ENCODE data around the gene FHIT.

The FHIT gene

GRCh38 chr3:60136601-60137000 is 1114.7 kb downstream of the FHIT start:
- DNase-seq: no peak

GRCh38 chr3:60135474-60135873 is 1115.8 kb downstream of the FHIT start:
- no peak for DNase-seq

DNA sequence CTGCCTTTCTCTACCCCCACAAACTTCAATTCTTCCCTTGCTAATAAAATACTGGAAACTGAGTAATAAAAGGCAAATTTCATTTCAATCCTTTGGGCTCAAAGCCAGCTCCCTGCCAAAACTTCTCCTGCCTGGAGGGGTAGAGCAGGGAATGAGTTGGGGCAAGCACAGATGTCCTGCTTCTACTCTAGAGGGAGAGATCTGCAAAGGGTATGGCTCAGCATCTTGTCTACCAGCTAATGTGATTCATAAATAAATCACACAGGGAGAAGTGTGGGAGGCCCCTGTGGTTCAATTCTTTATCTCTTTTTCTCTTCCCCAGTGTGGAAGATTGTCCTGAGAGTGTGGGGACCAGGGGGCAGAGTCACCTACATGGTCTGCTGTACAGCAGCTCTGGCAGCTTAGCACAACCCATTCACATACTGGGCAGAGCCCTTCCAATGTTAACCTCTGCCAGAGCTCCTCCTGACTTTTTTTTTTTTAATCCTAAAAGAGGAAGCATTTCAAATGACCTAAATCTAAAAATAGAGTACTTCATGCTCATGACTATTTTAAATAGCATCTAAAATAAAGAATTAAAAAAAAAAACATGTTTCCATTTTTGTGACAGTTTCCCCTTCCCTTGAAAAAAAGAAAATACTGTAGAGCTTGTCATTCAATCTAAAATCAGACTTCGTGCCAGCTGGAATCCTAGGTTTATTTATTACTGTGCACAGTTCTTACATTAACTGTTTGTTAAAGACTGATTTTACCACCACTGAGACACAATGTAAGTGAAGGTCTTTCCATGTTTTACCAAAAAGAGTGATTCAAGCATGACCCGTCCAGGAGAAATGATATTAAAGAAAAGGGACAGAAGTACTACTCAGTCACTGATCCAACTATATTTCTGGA is 1117.7 kb downstream of the FHIT start:
- DNase-seq: no peak

DNA sequence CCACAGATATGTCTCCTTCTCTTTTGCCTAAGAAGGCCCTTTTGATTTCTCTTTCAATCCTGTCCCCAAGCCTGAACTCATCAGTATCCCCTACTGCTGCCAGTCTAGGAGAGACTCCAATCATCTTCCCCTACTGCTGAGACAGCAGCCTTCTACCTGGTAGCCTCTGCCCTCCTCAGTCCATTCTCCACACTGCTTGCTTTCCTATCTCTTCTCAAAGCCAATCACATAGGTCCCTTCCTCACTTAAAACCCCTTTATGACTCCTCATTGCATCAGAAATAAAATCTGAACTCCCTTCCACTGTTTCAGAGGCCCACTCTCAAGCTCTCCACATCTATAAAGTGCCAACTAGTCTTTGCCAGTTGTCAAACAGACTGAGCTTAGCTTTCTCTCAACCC is 1119.6 kb downstream of the FHIT start:
- no peak for DNase-seq

- DNase-seq: no peak
These were observed 1124.5 kb downstream of the FHIT start for GRCh38 chr3:60126511-60127304.

DNA sequence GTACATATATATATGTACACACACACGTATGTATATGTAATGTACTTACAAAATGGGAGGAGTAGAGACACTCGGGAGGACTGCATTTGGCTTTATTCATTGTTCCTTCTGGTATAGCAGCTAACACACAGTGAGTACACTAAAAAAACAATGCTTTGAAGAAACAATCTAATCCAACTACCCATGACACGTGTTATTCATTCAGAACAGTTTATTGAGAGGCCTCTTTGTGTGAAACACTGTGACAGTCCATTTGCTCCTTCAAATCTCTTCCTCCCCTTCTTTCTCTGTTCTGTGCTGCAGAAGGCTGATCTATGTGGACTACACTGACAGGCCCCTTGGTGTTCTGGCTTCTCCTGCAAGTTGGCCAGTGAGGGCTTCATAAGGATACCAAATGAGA is 1125.6 kb downstream of the FHIT start:
- no peak for DNase-seq

DNA sequence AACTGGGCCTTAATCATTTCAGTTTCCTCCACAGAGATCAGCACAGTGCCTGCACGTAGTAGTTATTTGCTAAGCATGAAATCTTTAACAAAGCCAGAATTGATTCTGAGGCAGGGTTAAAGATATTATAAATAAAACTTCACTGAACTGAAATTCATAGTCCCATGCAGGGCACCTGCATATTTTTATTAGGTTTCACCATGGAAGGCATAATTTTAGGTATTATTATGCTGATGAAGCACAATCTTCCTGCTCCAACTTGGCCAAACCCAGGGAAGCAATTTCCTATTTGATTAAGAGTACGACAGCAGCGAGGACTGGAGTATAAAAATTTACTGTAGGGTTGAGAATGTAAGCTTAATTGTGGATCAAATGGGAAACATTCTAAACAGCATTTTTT is 1131.0 kb downstream of the FHIT start:
- no peak for DNase-seq

DNA sequence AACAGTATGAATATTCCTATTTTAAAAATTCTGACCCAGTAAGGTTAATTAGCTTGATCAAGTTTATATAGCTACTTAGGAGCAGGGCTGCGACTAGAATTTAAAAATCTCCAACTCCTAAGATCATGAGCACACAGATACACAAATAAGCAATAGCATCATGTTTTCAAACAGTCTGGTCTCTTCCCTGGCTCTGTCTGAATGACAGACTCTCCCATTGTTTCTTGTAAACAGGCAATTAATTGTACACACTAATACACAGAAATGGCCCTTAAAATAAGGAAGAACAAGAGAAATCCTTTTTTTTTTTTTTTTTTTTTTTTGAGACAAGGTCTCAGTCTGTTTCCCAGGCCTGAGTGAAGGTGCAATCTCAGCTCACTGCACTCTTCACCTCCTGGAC is 1137.1 kb downstream of the FHIT start:
- DNase-seq: no peak

- DNase-seq: no peak
These were observed 1144.0 kb downstream of the FHIT start for GRCh38 chr3:60107275-60107674.

- no peak for DNase-seq
These were observed 1149.1 kb downstream of the FHIT start for GRCh38 chr3:60102154-60102553.

GRCh38 chr3:60101621-60102020 is 1149.6 kb downstream of the FHIT start:
- DNase-seq: no peak

GRCh38 chr3:60096403-60096802 is 1154.8 kb downstream of the FHIT start:
- no peak for DNase-seq

GRCh38 chr3:60095930-60096329 is 1155.3 kb downstream of the FHIT start:
- no peak for DNase-seq

GRCh38 chr3:60095516-60095915 is 1155.7 kb downstream of the FHIT start:
- DNase-seq: no peak

GRCh38 chr3:60094392-60094947 is 1156.8 kb downstream of the FHIT start:
- peak; percentile 61 for DNase-seq

DNA sequence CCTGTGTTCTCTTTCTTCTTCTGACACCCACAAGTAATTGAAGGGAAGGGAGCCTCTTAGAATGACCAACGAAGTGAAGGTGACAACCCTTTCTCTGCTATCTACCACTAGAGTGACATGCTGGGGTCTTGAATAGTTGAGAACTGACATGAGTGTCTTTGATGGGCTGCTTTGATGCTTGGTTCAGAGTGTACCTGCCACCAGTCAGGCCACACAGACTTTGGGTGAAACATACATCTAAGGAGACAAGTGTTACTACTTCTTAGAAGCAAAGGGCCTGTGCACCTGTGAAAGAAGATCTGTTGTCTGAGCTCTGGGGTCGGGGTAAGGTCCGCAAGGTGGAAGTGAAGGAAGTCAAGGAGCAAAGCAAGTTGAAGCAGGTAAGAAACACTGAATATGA is 1160.7 kb downstream of the FHIT start:
- no peak for DNase-seq

GRCh38 chr3:60086811-60087210 is 1164.4 kb downstream of the FHIT start:
- DNase-seq: no peak

DNA sequence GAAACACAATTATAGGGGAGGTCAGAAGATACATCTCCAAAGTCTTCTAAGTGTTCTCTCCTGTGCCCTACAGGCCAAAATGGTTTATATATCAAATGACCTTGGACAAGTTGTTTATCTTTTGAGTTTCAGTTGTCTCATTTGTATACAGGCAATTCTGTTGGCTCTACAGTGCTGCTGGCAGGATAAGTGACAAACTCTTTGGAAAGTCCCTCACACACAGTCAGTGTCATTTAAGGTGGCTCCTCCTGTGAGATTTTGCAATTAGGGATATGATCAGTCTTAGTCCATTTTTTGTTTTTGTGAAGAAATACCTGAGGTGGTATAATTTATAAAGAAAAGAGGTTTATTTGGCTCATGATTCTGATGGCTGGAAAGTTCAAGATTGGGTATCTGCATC is 1165.6 kb downstream of the FHIT start:
- DNase-seq: no peak

- DNase-seq: no peak
These were observed 1169.7 kb downstream of the FHIT start for GRCh38 chr3:60081381-60082095.

DNA sequence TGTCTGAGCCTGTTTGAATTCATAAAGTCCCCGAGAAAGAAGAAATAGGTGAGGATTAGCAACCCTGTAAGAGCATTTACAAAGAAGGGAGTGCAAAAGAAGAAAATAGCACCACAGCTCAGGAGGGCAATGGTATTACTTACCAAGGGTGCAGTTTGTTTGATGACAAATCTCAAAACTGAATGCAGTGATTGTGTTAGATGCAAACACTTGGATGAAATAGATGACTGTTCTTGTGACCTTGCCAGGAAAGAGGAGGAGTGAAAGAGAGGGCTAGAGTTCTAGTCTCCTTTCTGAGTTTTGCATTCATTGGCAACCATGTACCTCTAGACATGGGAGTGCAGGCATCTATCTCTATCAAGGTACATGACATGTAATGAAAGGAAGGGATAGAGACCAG is 1170.6 kb downstream of the FHIT start:
- no peak for DNase-seq

GRCh38 chr3:60079076-60079475 is 1172.2 kb downstream of the FHIT start:
- DNase-seq: no peak

- no peak for DNase-seq
These were observed 1174.9 kb downstream of the FHIT start for GRCh38 chr3:60076331-60076730.

GRCh38 chr3:60073942-60074341 is 1177.3 kb downstream of the FHIT start:
- DNase-seq: no peak
